ENCODE results near the gene CCDC88B. TPM values are rescaled to one million over a fixed set of nuclear protein-coding genes. Genes with fewer than 3 reads are reported as not detected.
"Not testable (repeated sequence)": the region's sequence is repeated elsewhere in the genome, so short reads cannot be mapped to it uniquely, and the experiment has no call there.

CCDC88B gene
- total RNA-seq, 1 donor = 21.3 TPM

DNA sequence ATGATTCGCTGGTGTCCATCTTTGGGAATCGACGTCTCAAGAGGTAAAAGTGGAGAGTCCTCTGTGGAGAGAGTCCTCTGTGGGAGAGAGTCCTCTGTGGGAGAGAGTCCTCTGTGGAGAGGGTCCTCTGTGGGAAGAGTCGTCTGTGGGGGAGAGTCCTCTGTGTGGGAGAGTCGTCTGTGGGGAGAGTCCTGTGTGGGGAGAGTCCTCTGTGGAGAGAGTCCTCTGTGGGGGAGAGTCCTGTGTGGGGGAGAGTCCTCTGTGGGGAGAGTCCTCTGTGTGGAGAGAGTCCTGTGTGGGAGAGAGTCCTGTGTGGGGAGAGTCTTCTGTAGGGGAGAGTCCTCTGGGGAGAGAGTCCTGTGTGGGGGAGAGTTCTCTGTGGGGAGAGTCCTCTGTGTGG, 19.0 kb upstream of the CCDC88B start:
- no peak for DNase-seq (ENCODE audit: low read depth in 2 of 3, low spot score in 2 of 3)

- DNase-seq (ENCODE audit: low read depth in 2 of 3, low spot score in 2 of 3) = no peak
Measured at GRCh38 chr11:64321533-64321932, 18.5 kb upstream of the CCDC88B start.

GRCh38 chr11:64322925-64323260, 17.1 kb upstream of the CCDC88B start:
- no peak for DNase-seq (ENCODE audit: low read depth in 2 of 3, low spot score in 2 of 3)

DNA sequence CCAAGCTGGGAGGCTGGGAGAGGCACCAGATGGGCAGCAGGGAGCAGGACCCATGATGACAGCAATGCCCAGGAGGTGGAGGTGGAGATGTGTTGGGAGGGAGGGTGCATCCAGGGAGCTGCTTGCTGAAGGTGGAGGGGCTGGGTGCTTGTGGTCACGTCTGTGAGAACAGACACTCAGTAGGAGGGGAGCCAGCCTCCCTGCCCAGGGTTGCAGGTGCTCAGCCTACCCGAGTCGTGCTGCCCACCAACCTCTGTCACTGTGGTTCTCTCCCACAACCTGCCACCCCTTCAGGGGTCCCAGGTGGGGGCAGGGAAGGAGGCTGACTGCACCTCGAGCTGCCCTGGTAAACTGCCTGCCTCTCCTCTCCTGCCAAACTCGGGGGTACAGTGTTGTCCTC, 16.6 kb upstream of the CCDC88B start:
- no peak for DNase-seq (ENCODE audit: low read depth in 2 of 3, low spot score in 2 of 3)

- DNase-seq (ENCODE audit: low read depth in 2 of 3, low spot score in 2 of 3) = not testable (repeated sequence)
Measured at GRCh38 chr11:64323984-64324383, 16.0 kb upstream of the CCDC88B start.

DNA sequence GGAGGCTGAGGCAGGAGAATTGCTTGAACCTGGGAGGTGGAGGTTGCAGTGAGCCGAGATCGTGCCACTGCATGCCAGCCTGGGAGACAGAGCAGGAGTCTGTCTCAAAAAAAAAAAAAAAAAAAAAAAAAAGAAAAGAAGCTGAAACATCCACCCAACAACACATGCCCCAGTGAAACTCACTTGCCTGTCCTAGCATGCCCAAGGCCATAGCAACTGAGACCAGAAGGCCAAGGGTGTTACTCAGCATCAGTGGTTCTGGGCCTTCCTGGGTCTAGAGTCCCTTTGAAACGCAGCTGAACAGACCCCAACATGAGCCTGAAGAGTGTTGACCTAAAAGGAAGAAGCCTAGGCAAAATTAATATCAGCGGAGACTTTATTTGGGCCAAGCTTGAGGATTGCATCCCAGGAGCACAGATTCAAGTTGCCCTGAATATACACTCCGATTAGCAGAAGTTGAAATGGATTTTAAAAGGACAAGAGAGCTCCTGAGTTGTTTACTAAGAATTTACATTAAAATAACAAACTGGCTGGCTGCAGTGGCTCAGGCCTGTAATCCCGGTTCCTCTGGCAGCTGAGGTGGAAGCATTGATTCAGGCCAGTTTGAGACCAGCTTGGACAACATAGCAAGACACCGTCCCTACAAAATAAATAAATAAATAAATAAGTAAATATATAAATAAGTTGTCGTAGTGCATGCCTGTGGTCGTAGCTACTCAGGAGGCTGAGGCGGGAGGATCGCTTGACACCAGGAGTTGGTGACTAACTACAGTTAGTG, 15.1 kb upstream of the CCDC88B start:
- no peak for DNase-seq (ENCODE audit: low read depth in 2 of 3, low spot score in 2 of 3)

- DNase-seq (ENCODE audit: low read depth in 2 of 3, low spot score in 2 of 3) = no peak
Measured at GRCh38 chr11:64327375-64327774, 12.6 kb upstream of the CCDC88B start.

GRCh38 chr11:64327993-64328392, 12.0 kb upstream of the CCDC88B start:
- no peak for DNase-seq (ENCODE audit: low read depth in 2 of 3, low spot score in 2 of 3)

DNA sequence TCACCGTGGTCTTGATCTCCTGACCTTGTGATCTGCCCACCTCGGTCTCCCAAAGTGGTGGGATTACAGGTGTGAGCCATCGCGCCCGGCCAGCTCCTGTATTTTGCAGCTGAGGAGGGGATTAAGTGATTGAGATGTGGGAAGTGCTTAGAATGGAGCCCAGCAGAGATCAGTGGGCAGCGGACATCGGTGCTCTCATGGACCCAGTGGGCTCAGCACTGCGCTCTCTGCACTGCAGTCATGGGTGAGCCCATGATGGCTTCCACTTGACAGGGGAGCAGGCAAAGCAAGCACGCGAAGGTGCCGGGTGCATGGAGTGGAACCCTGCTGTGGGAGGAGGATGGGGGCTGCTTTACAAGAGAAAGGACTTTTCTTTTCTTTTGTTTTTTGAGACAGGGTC, 9.1 kb upstream of the CCDC88B start:
- no peak for DNase-seq (ENCODE audit: low read depth in 2 of 3, low spot score in 2 of 3)

DNA sequence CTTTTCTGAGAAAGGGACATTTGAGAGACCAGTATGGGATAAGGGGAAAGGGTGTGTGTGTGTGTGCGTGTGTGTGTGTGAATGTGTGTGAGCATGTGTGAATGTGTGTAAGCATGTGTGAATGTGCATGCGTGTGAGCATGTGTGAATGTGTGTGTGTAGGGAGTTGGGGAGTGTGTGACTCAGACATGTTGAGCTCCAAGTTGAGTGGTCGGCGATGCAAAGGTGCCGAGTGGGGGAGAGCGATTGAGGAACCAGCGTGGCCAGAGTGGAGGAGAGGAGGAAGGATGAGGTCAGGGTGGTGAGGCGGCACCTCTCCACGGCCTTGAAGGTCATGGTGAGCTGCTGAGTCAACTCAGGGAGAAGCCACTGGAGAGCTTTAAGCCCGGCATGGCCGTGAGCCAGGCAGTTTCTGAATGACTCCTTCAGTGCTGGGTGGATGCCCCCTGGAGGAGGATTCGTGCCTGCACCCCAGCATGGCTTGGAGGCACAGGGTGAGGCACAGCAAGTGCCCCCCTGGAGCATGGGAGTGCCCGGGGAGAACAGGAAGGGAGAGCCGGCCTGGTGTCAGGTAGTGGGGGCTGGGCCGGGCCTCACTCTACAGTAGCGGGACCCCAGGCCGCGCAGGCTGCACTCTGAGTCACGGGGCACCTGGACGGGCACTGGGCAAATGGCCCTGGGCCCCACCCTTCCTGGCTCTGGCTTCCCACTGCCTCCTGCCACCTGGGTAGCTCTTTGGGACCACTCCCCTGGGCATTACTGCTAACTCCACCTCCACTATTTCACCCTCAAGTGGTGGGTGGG, 8.2 kb upstream of the CCDC88B start:
- DNase-seq (ENCODE audit: low read depth in 2 of 3, low spot score in 2 of 3) = peak in 2 of 3 donors; percentile 95

GRCh38 chr11:64333556-64333955, 6.4 kb upstream of the CCDC88B start:
- no peak for DNase-seq (ENCODE audit: low read depth in 2 of 3, low spot score in 2 of 3)

GRCh38 chr11:64334764-64335735, 5.0 kb upstream of the CCDC88B start:
- DNase-seq (ENCODE audit: low read depth in 2 of 3, low spot score in 2 of 3) = peak in 2 of 3 donors; percentile 87 to 88

DNA sequence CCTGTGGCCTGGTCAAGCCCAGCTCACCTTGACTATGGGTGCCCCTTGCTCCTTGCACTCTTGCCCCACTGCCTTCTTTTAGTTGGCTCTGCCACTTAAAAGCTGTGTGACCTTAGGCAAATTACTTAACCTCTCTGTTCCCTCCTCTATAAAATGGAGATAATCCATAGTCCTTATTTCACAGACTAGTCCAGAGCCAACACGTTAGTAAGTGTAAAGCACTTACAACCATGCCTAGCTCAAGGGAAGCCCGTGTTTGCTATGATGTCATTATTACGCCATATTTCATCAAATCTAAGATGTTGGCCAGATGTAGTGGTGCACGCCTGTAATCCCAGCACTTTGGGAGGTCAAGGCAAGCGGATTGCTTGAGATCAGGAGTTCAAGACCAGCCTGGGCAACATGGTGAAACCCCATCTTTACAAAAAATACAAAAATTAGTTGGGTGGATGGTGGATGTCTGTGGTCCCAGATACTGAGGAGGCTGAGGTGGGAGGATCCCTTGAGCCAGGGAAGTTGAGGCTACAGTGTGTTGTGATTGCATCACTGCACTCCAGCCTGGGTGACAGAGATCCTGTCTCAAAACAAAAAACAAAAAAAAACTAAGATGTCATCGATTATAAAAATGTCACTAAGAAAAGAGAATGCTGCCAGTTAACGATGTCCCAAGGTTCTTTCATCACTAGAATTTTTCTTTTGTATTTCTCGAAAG, 2.3 kb upstream of the CCDC88B start:
- DNase-seq (ENCODE audit: low read depth in 2 of 3, low spot score in 2 of 3) = no peak

DNA sequence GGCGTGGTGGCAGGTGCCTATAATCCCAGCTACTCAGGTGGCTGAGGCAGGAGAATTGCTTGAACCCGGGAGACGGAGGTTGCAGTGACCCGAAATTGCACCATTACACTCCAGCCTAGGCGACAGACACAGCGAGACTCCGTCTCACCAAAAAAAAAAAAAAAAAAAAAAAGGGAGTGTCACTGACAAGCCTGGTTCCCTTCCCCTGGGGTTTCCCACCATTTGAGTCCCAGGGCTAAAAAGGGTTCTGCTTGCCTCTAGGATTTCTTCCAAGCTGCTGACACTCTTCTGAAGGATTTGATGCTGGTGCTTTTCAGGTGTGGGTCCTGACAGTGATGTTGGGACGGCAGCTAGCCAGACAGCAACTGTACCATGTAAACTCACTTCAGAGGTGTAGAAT, 1.3 kb upstream of the CCDC88B start:
- no peak for DNase-seq (ENCODE audit: low read depth in 2 of 3, low spot score in 2 of 3)

DNA sequence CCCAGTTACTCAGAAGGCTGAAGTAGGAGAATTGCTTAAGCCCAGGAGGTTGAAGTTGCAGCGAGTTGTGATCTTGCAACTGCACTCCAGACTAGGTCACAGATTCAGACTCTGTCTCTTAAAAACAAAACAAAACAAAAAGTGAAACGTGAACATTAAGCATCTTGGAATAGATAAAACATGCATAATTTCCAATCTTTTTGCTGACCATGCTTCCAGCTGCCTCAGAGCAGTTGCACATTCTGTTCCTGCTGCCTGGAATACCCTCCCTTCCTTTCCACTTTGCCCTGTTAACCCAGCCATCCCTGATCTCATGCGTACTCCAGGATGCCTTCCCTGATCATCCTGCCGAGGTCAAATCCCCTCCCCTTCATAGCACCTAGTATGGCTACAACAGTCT, 718 bp upstream of the CCDC88B start:
- DNase-seq (ENCODE audit: low read depth in 2 of 3, low spot score in 2 of 3) = no peak

- peak in 2 of 3 donors; percentile 67 to 74 for DNase-seq (ENCODE audit: low read depth in 2 of 3, low spot score in 2 of 3)
Measured at GRCh38 chr11:64340671-64341335, 799 bp downstream of the CCDC88B start.

- no peak for DNase-seq (ENCODE audit: low read depth in 2 of 3, low spot score in 2 of 3)
Measured at GRCh38 chr11:64341429-64341828, 1.4 kb downstream of the CCDC88B start.

DNA sequence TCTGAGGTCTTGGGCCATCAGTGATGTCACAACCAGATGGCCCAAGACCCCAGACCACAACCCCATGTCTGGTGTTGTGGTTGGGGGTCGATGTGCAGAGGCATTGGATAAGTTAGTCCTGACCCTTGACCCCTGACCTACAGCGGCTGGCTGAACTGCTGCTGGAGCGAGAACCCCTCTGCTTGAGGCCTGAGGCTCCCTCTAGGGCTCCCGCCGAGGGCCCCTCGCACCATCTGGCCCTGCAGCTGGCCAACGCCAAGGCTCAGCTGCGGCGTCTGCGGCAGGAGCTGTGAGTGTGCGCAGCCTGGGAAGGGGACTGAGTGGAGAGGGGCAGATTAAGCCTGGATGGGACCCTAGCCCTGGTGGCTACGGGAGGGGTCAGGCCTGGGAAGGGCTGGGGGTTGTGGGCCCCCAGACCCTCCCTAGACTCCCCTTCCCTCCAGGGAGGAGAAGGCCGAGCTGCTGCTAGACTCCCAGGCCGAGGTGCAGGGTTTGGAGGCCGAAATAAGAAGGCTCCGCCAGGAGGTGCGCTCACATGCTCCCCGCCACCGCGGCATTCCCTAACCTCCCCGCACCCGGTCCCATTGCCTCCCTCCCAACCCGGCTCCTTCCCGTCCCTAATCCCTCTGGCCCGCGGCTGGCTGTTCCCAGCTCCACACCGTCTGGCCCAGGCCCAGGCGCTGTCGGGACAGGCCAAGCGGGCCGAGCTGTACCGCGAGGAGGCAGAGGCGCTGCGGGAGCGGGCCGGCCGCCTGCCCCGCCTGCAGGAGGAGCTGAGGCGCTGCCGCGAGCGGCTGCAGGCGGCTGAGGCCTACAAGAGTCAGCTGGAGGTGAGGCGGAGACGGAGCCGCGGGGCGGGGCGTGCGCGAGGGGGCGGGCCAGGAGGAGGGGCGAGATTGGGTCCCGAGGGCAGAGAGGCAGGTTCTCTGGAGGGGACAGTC, 2.1 kb downstream of the CCDC88B start:
- DNase-seq (ENCODE audit: low read depth in 2 of 3, low spot score in 2 of 3) = peak; percentile 69 to 91 (median 88)

All from hematopoietic multipotent progenitor cell (in vitro differentiated cells).